K562 (cell line): Measurements from ENCODE around the gene CCL8.

Experiments used
- ARHGAP35 ChIP-seq: fragments of 450-650 bp; IDR thresholded peaks from 2 replicates; pipeline ENCODE4 v1.6.1; 2018; ENCODE audit not compliant: partially characterized antibody
- BCLAF1 ChIP-seq, 2 experiments: fragments of 450-650 bp in 1 of 2; IDR thresholded peaks; 2 replicates each; pipeline ENCODE4 v1.6.1; 2011 to 2017; ENCODE audit warnings: low read depth in 2 of 2, antibody characterized with exemption in 1 of 2, borderline replicate concordance in 1 of 2, low read length in 1 of 2, mild to moderate bottlenecking in 1 of 2, mixed read lengths in 1 of 2; ENCODE audit not compliant: control insufficient read depth in 1 of 2
- EZH2 ChIP-seq: IDR thresholded peaks from 2 replicates; pipeline ENCODE4 v1.6.1; 2012; ENCODE audit warnings: low read depth, mild to moderate bottlenecking, inconsistent platforms, low read length, borderline replicate concordance
- FOXJ3 ChIP-seq: sonication (generic); formaldehyde crosslinking; IDR thresholded peaks from 2 replicates; pipeline ENCODE4 v1.4.0; 2020; ENCODE audit warnings: mild to moderate bottlenecking, missing genetic modification reagents
- L3MBTL2 ChIP-seq: fragments of 450-650 bp; IDR thresholded peaks from 2 replicates; pipeline ENCODE4 v1.6.1; 2016; ENCODE audit warnings: mild to moderate bottlenecking, moderate library complexity
- POLR2AphosphoS5 ChIP-seq: IDR thresholded peaks from 2 replicates; pipeline ENCODE4 v1.6.1; 2011; ENCODE audit warnings: mild to moderate bottlenecking, low read depth, low read length, moderate library complexity; ENCODE audit not compliant: control insufficient read depth, insufficient read depth
- REST ChIP-seq, 2 experiments: fragments of 450-650 bp; formaldehyde crosslinking in 1 of 2; IDR thresholded peaks; 2 replicates each; pipeline versions ENCODE4 v1.4.0 to v1.6.1; 2014 to 2020; ENCODE audit warnings: mild to moderate bottlenecking in 2 of 2, borderline replicate concordance in 1 of 2, low read depth in 1 of 2
- SUPT5H ChIP-seq: fragments of 450-650 bp; IDR thresholded peaks from 2 replicates; pipeline ENCODE4 v1.6.1; 2016
- ZBTB7A ChIP-seq: IDR thresholded peaks from 2 replicates; pipeline ENCODE4 v1.6.1; 2011; ENCODE audit warnings: low read depth, mild to moderate bottlenecking, low read length, moderate library complexity, borderline replicate concordance; ENCODE audit not compliant: control insufficient read depth
- ZC3H11A ChIP-seq: IDR thresholded peaks from 2 replicates; pipeline ENCODE4 v1.6.1; 2012; ENCODE audit warnings: low read depth, low read length, improper control_type of control experiment
- ZNF174 ChIP-seq: fragments of 250-450 bp; sonication (Bioruptor Pico); IDR thresholded peaks from 2 replicates; pipeline ENCODE4 v1.4.0; 2020; ENCODE audit warnings: mild to moderate bottlenecking
- TF ChIP-seq, protein P1 (sequence below): fragments of 450-650 bp; formaldehyde crosslinking; IDR thresholded peaks from 2 replicates; pipeline ENCODE4 v1.4.0; 2022; ENCODE audit warnings: missing genetic modification characterization

- TF ChIP-seq FOXJ3 (CRISPR knock-in tag) (no peak), POLR2AphosphoS5 (no peak), SUPT5H (no peak), ARHGAP35 (no peak), ZNF174 (CRISPR knock-in tag) (no peak), ZC3H11A (no peak), ZBTB7A (no peak), EZH2 (no peak), L3MBTL2 (no peak), REST (IDR thresholded peaks at IDR 0.05; ENCODE audit: borderline replicate concordance) (no peak), REST (CRISPR knock-in tag; IDR thresholded peaks at IDR 0.05; ENCODE audit: low read depth) (no peak), BCLAF1 (IDR thresholded peaks at IDR 0.05; ENCODE audit: borderline replicate concordance in 1 of 2, control insufficient read depth in 1 of 2, low read depth in 2 of 2, low read length in 1 of 2) (no peak)
- TF ChIP-seq, protein P1, sequence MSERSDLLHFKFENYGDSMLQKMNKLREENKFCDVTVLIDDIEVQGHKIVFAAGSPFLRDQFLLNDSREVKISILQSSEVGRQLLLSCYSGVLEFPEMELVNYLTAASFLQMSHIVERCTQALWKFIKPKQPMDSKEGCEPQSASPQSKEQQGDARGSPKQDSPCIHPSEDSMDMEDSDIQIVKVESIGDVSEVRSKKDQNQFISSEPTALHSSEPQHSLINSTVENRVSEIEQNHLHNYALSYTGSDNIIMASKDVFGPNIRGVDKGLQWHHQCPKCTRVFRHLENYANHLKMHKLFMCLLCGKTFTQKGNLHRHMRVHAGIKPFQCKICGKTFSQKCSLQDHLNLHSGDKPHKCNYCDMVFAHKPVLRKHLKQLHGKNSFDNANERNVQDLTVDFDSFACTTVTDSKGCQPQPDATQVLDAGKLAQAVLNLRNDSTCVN (CRISPR knock-in tag): no peak
Measured at GRCh38 chr17:34299956-34300577, 19.2 kb upstream of the CCL8 start.
